HG02973 (cell line): ENCODE data around the gene PTGR1.
A peak's percentile ranks its signal among the peaks of the same experiment; 100 is the strongest.
"Not testable (repeated sequence)": the region's sequence is repeated elsewhere in the genome, so short reads cannot be mapped to it uniquely, and the experiment has no call there.

Experiments
- ATAC-seq: cut with Tn5 transposase; IDR thresholded peaks from one replicate; pipeline ENCODE4 v1.9.1; 2021; ENCODE audit warnings: moderate library complexity; ENCODE audit not compliant: unreplicated experiment

PTGR1 gene

DNA sequence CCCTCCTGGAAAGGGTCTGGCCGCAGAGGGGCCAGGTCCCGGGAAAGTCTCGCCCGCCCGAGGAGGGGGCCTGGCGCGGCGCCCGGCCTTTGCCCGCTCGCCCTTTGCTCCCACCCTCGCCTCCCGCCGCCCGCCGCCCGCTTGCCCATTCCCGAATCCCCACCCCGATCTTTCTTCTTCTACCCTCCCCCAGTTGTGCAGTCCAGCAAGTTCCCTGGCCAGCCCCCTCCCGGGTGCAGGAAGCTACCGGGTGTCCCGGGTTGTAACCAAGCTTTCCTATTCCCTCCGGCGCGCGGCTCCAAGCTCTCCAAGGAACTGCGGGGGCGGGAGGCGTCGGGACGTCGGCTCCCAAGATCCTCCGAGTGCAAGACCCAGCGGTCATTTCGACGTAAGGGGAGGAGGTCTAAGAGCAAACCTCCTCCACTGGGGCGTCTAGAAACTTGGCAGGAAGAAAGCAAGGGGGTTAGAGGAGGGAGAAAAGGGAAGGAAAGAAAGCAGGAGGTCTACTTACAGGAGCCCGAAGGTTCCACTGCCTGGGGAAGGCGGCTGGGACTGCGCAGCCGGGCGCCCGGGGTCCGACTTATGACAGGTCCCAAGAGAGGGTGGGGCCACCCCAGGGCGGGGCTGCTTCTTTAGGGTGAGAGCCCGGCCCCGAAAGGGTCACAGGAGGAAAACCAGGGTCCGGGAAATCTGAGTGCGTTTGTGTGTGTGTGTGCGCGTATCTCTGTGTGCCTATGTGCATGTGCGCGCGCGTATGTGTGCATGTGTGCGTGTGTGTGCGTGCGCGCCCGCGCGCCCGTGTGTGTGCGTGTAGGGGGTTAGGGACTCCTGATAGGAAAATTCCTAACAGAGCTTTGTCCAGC is at the start of gene PTGR1:
Gene PTGR1, minus strand, starts transcription at position 556 of the 863 bp plus-strand sequence. CDS start 2,225 bp downstream, outside the sequence.
- no peak for ATAC-seq

- no peak for ATAC-seq
Measured at GRCh38 chr9:111649016-111649415, 49.6 kb upstream of the PTGR1 start.

DNA sequence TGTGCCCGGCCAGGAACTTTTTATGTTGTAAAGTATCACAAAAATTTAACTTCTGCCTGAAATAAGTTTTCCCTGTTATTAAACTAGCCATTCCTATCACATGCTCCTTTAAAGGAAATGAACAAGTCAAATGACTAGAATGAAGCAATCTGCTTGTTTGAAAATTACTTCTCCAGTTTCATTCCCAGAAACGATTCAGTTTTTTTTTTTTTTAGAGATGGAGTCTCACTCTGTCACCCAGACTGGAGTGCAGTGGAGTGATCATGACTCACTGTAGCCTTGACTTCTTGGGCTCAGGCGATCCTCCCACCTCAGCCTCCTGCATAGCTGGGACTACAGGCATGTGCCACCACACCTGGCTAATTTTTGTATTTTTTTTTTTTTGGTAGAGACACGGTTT is 48.6 kb upstream of the PTGR1 start:
- no peak for ATAC-seq

GRCh38 chr9:111646417-111646816 is 47.0 kb upstream of the PTGR1 start:
- ATAC-seq = no peak

GRCh38 chr9:111645806-111646205 is 46.4 kb upstream of the PTGR1 start:
- ATAC-seq = no peak

DNA sequence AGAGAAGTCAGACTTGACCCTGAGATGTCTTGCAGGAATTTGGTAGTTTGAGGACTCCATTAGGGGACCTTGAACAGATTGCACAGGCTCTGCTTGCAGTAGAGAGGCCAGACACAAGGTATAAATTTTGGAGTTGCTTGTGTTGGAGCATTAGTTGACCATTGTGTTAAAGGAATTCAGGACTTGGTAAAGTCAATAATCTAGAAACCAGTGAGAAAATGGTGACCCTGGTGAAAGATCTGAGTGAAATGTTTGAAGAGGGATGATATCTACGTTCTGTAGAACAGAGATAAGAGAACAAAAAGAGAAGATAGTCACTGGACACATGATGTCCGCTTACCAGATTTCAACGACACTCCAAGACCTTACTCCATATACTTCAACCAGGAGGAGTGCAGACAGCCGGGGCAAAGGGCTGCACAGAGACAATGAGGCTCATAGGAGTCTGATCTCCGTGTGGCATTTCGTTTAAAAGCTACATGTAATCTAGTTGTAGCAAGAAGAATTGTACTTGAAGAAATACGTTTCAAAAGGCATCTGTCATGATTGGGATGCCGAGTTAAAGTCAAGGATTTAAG is 44.8 kb upstream of the PTGR1 start:
- ATAC-seq = no peak

- no peak for ATAC-seq
Measured at GRCh38 chr9:111637421-111637950, 38.0 kb upstream of the PTGR1 start.

DNA sequence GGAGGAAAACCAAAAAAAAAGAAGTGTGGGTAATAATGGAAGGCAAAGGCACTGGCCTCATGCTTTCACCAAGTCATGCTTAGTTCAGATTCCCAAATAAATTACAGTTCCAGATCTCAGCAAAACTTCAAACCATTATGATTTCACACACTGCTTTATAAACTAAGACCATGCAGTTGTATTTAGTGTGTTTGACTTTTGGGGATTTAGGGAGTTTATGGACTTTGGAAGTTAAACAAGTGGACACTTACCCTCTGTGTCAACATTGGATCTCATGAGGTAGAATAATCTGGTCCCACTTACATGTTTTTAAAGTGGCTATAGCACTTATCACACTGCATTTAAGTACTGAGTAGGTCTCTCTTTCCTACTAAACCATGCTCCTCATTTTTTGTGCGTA is 35.4 kb upstream of the PTGR1 start:
- no peak for ATAC-seq

DNA sequence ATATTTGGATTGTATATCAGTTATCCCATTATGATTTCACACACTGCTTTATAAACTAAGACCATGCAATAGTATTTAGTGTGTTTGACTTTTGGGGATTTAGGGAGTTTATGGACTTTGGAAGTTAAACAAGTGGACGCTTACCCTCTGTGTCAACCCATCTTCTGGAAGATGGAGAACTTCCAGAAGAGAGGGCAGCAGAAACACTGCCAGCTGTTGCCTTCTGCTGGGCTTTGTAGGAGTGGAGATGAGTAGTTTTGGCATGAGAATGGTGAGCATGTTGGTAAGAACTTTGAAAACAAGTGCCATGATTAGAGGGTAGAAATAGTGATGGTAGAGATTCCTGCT is 33.9 kb upstream of the PTGR1 start:
- no peak for ATAC-seq

- no peak for ATAC-seq
Measured at GRCh38 chr9:111632695-111633388, 33.4 kb upstream of the PTGR1 start.

- no peak for ATAC-seq
Measured at GRCh38 chr9:111632060-111632459, 32.6 kb upstream of the PTGR1 start.

DNA sequence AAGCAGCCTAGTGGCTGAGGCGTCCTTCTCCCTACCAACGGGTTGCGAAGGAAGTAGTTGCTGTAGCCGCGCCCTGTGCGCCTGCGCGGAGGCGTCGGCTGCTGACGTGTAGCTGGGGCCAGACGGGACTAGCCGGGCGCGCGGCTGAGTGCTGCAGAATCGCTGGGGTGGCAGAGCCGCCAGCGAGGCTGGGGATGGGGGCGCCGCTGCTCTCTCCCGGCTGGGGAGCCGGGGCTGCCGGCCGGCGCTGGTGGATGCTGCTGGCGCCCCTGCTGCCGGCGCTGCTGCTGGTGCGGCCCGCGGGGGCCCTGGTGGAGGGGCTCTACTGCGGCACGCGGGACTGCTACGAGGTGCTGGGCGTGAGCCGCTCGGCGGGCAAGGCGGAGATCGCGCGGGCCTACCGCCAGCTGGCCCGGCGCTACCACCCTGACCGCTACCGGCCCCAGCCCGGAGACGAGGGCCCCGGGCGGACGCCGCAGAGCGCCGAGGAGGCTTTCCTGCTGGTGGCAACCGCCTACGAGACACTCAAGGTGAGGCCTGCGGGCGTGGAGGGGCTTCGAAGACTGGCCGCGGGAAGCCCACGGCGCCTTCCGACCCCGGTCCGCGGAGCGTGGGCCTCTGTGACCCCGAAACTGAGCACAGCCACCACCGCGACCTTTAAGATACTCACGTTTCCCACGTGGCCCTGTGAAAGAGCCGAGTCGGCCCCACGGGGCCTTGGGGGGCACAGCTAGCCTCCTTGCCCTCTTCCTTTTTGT is 31.9 kb upstream of the PTGR1 start, which contains the start of gene DNAJC25:
Gene DNAJC25, plus strand, starts transcription at position 121 of the 758 bp plus-strand sequence. Its CDS starts 74 bp downstream, at position 195.
- peak; percentile 97 for ATAC-seq

GRCh38 chr9:111630964-111631213 is 31.4 kb upstream of the PTGR1 start:
- no peak for ATAC-seq

DNA sequence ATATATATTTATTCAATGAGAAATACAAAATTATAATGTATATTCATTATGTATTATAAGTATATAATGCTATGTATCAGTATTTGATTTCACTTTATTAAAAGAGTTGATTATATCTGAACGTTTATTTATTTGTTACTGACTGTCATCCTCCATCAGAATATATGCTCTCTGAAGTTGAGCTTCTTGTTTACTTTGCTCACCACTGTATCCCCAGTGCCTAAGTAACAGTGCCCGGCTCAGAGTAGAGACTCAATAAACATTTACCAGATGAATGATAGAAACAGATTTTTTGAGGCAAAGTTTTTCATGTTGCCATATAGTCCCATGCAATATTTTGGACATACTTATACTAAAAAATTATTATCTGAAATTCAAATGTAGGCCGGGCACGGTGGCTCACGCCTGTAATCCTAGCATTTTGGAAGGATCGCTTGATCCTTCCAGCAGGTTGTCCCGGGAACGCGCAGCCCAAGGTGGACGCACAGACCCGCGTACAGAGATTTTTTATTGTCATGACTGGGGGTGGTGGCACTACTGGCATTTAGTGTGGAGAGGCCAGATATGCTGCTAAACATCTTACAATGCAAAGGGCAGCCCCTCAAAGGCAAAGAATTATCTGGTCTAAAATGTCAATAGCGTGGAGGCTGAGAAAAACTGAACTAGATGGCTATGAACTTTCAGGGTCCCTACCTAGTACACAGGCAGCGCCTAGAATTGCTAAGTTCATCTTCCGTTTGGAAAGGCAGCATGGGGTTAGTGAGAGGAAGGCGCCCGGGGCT is 30.9 kb upstream of the PTGR1 start:
- peak; percentile 18 for ATAC-seq

GRCh38 chr9:111628411-111628810 is 29.0 kb upstream of the PTGR1 start:
- ATAC-seq = no peak

DNA sequence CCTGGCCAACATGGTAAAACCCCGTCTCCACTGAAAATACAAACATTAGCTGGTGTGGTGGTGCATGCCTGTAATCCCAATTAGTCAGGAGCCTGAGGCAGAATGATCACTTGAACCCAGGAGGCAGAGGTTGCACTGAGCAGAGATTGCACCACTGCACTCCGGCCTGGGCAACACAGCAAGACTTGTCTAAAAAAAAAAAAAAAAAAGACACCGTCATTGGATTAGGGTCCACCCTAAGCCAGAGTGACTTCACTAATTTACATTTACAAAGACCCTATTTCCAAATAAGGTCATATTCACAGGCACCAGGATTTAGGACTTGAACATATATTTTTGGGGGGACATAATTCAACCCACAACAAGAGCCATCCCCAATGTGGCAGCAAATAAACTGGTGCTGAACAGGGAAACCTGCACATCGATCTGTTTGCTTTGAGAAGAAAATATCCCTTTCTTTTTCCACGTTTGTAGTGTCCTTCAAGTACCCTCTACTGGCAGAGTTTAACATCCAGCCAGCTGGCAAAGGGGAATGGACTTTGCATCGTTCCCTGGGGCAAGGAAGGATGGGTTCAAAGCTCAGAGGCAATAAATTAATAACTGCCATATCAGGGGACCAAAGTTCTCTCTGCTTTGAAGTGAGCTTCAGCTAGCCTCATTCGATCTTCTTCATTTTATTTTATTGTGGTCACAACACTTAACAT is 28.0 kb upstream of the PTGR1 start:
- ATAC-seq = no peak

DNA sequence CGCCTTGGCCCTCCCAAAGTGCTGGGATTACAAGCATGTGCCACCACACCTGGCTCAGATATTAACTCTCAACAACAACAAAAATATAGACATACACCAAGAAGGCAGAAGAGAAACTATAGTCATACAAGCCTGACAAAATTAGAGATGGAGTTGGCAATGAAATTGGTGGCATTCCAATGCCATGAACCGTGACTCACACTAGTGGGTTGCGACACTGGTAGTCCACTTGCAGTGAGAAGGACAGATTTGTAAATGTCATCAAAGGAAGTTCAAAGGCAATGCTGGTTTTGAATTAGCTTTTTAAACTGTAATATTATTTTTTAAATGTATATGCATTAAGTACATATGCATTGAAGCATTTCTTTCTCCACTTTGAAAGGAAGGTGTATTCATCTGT is 23.2 kb upstream of the PTGR1 start:
- no peak for ATAC-seq

GRCh38 chr9:111621895-111622480 is 22.5 kb upstream of the PTGR1 start:
- no peak for ATAC-seq

DNA sequence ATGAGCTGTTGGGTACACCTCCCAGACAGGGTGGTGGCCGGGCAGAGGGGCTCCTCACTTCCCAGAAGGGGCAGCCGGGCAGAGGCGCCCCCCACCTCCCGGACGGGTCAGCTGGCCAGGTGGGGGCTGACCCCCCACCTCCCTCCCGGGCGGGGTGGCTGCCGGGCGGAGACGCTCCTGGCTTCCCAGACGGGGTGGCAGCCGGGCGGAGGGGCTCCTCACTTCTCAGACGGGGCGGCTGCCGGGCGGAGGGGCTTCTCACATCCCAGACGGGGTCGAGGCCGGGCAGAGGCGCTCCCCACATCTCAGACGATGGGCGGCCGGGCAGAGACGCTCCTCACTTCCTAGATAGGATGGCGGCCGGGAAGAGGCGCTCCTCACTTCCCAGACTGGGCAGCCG is 17.9 kb upstream of the PTGR1 start:
- not testable (repeated sequence) for ATAC-seq
